CD4-positive, CD25-positive, alpha-beta regulatory T cell (primary cell): Measurements from ENCODE around the gene C5orf63. TPM values are rescaled to one million over a fixed set of nuclear protein-coding genes. Genes with fewer than 3 reads are reported as not detected.
"Not testable (repeated sequence)": the region's sequence is repeated elsewhere in the genome, so short reads cannot be mapped to it uniquely, and the experiment has no call there.

Experiments used
- ATAC-seq, 2 donors: fragments of 150-1000 bp; cut with Tn5 transposase; one replicate each; pipeline ENCODE4 v1.10.0; 2021; ENCODE audit warnings: low read depth in 2 of 2, moderate number of reproducible peaks in 2 of 2, moderate library complexity in 1 of 2
- DNase-seq, 3 donors: peaks; one replicate each; pipeline versions ENCODE4 v3.0.0 to v3.0.0-alpha.2; 2012 to 2022; ENCODE audit warnings: mixed read lengths in 1 of 3
- H3K27ac ChIP-seq: one replicate; pipeline ENCODE4 v1.7.0; 2013; ENCODE audit warnings: mild to moderate bottlenecking, low read length; ENCODE audit not compliant: insufficient read depth, poor library complexity, severe bottlenecking
- H3K27me3 ChIP-seq: one replicate; pipeline ENCODE4 v1.7.0; 2013; ENCODE audit warnings: low read length; ENCODE audit not compliant: control insufficient read depth, insufficient read depth
- H3K36me3 ChIP-seq: one replicate; pipeline ENCODE4 v1.7.0; 2013; ENCODE audit warnings: mild to moderate bottlenecking, low read length, moderate library complexity; ENCODE audit not compliant: control insufficient read depth, insufficient read depth
- H3K4me1 ChIP-seq: 2 replicates; pipeline ENCODE4 v1.7.0; 2013; ENCODE audit warnings: mild to moderate bottlenecking, low read length; ENCODE audit not compliant: insufficient read depth, control insufficient read depth, poor library complexity, severe bottlenecking
- H3K4me3 ChIP-seq: one replicate; pipeline ENCODE4 v1.7.0; 2013; ENCODE audit warnings: low read depth, mild to moderate bottlenecking, low read length, moderate library complexity
- H3K9me3 ChIP-seq, 2 experiments: 1 replicate in 1 of 2; 2 replicates in 1 of 2; pipeline ENCODE4 v1.7.0; 2013; ENCODE audit warnings: low read length in 2 of 2, mild to moderate bottlenecking in 1 of 2, moderate library complexity in 1 of 2; ENCODE audit not compliant: control insufficient read depth in 2 of 2
- H3K27ac Mint-ChIP-seq, 3 donors: one replicate each; pipeline ENCODE4 v1.8.0; 2020 to 2022; ENCODE audit warnings: mild to moderate bottlenecking in 3 of 3, mixed read lengths in 3 of 3, moderate library complexity in 2 of 3
- H3K27me3 Mint-ChIP-seq: one replicate; pipeline ENCODE4 v1.8.0; 2022; ENCODE audit warnings: mild to moderate bottlenecking, mixed read lengths
- H3K36me3 Mint-ChIP-seq: one replicate; pipeline ENCODE4 v1.8.0; 2020; ENCODE audit warnings: mixed read lengths
- H3K4me1 Mint-ChIP-seq, 4 donors: one replicate each; pipeline ENCODE4 v1.8.0; 2020 to 2022; ENCODE audit warnings: mixed read lengths in 4 of 4, mild to moderate bottlenecking in 1 of 4
- H3K4me3 Mint-ChIP-seq, 4 donors: one replicate each; pipeline ENCODE4 v1.8.0; 2020 to 2022; ENCODE audit warnings: mild to moderate bottlenecking in 4 of 4, mixed read lengths in 4 of 4, moderate library complexity in 3 of 4
- H3K9me3 Mint-ChIP-seq, 7 donors: one replicate each; pipeline ENCODE4 v1.8.0; 2020 to 2022; ENCODE audit warnings: mixed read lengths in 7 of 7, mild to moderate bottlenecking in 3 of 7, moderate library complexity in 2 of 7
- polyA plus RNA-seq, 4 donors: library from polyadenylated mRNA; unstranded; fragments of 300-500 nt; fragmentation: Illumina TruSeq; gene quantifications; one replicate each; pipeline ENCODE4 v1.2.3, GENCODE V29; 2021
- total RNA-seq: library from RNA; stranded (reverse); gene quantifications from one replicate; pipeline ENCODE4 v1.2.3, GENCODE V29; 2022

The C5orf63 gene
- total and polyA plus RNA-seq, 5 donors from 2014 or later, result 4.4 to 14.8 (median 7.7) TPM

- peak overlapping the region; percentile 45 to 85 (median 81) for H3K27ac Mint-ChIP-seq
- peak in 1 of 3 donors; percentile 17 for DNase-seq
- peak overlapping the region; percentile 93 to 98 (median 94) for H3K4me3 Mint-ChIP-seq
- peaks cover 0 to under 1% (median 0%) of the 10 kb centered on the region in 7 donors for H3K9me3 Mint-ChIP-seq
- Histone ChIP-seq H3K27ac (no peak overlapping the region), H3K27me3 (no peaks in the 10 kb centered on the region), H3K9me3 (no peaks in the 10 kb centered on the region), H3K36me3 (no peaks in the 10 kb centered on the region), H3K4me3 (peak overlapping the region; percentile 65), H3K4me1 (peaks cover 34% of the 10 kb centered on the region)
- no peak for ATAC-seq
- H3K27me3 Mint-ChIP-seq, result peaks cover 16% of the 10 kb centered on the region
- peaks cover 4% of the 10 kb centered on the region for H3K36me3 Mint-ChIP-seq
- peaks cover 14 to 55% (median 28%) of the 10 kb centered on the region in 4 donors for H3K4me1 Mint-ChIP-seq
Observed at GRCh38 chr5:127028822-127029457, 44.4 kb downstream of the C5orf63 start.

GRCh38 chr5:127027539-127027938 is 45.8 kb downstream of the C5orf63 start:
- Mint-ChIP-seq H3K27me3 (peaks cover 12% of the 10 kb centered on the region), H3K4me1 (peaks cover 14 to 62% (median 28%) of the 10 kb centered on the region in 4 donors), H3K27ac (no peak overlapping the region), H3K4me3 (peak overlapping the region in 3 of 4 donors; percentile 21 to 80 (median 77)), H3K9me3 (peaks cover 0 to 1% (median 0%) of the 10 kb centered on the region in 7 donors), H3K36me3 (peaks cover 5% of the 10 kb centered on the region)
- no peak for DNase-seq
- Histone ChIP-seq H3K4me1 (peaks cover 34% of the 10 kb centered on the region), H3K27ac (no peak overlapping the region), H3K27me3 (no peaks in the 10 kb centered on the region), H3K36me3 (no peaks in the 10 kb centered on the region), H3K4me3 (no peak overlapping the region), H3K9me3 (no peaks in the 10 kb centered on the region)
- ATAC-seq, result no peak

- ATAC-seq (no peak), DNase-seq (no peak)
- Histone ChIP-seq H3K27ac (no peak overlapping the region), H3K4me1 (peaks cover 28% of the 10 kb centered on the region), H3K36me3 (no peaks in the 10 kb centered on the region), H3K27me3 (no peaks in the 10 kb centered on the region), H3K4me3 (no peak overlapping the region), H3K9me3 (no peaks in the 10 kb centered on the region)
- peaks cover 12% of the 10 kb centered on the region for H3K27me3 Mint-ChIP-seq
- H3K9me3 Mint-ChIP-seq, result peaks cover 0 to 1% (median 0%) of the 10 kb centered on the region in 7 donors
- no peak overlapping the region for H3K27ac Mint-ChIP-seq
- H3K4me1 Mint-ChIP-seq, result peaks cover 14 to 65% (median 28%) of the 10 kb centered on the region in 4 donors
- H3K36me3 Mint-ChIP-seq, result peaks cover 9% of the 10 kb centered on the region
- peak overlapping the region in 1 of 4 donors; percentile 77 for H3K4me3 Mint-ChIP-seq
Observed at GRCh38 chr5:127026166-127026565, 47.1 kb downstream of the C5orf63 start.

DNA sequence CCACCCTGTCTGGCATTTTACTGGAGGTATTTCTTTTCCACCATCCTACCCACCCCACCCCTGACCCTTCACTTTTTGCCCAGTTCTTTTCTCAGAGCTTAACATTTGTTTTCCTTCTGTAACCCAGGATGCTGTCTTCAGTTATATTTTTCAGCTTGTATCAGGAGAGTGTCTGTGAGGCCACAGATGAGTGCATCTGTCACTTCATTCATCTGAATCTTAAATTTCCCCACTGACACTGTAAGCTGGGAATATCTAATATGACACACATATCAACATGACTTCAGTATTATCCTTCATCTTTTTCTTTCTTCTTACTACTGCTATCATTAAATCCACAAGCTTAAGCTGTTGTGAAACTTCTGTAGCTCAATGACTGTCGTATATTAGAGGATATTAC is 47.8 kb downstream of the C5orf63 start:
- H3K4me1 ChIP-seq, result peaks cover 22% of the 10 kb centered on the region

GRCh38 chr5:127024821-127025220 is 48.5 kb downstream of the C5orf63 start:
- peaks cover 14 to 68% (median 32%) of the 10 kb centered on the region in 4 donors for H3K4me1 Mint-ChIP-seq
- Histone ChIP-seq H3K4me3 (no peak overlapping the region), H3K27me3 (no peaks in the 10 kb centered on the region), H3K4me1 (peaks cover 20% of the 10 kb centered on the region), H3K9me3 (no peaks in the 10 kb centered on the region), H3K36me3 (no peaks in the 10 kb centered on the region), H3K27ac (no peak overlapping the region)
- H3K27me3 Mint-ChIP-seq, result peaks cover 12% of the 10 kb centered on the region
- H3K36me3 Mint-ChIP-seq, result peaks cover 9% of the 10 kb centered on the region
- DNase-seq, result no peak
- no peak overlapping the region for H3K4me3 Mint-ChIP-seq
- H3K27ac Mint-ChIP-seq, result no peak overlapping the region
- no peak for ATAC-seq
- peaks cover 0 to 1% (median 0%) of the 10 kb centered on the region in 7 donors for H3K9me3 Mint-ChIP-seq

More for the DNA sequence above, 47.8 kb downstream of the C5orf63 start:
- H3K27me3 ChIP-seq, result no peaks in the 10 kb centered on the region
- peaks cover 12% of the 10 kb centered on the region for H3K27me3 Mint-ChIP-seq
- peaks cover 9% of the 10 kb centered on the region for H3K36me3 Mint-ChIP-seq
- H3K9me3 Mint-ChIP-seq, result peaks cover 0 to 1% (median 0%) of the 10 kb centered on the region in 7 donors
- no peak overlapping the region for H3K27ac Mint-ChIP-seq
- ATAC-seq, result no peak
- peak overlapping the region in 1 of 4 donors; percentile 77 for H3K4me3 Mint-ChIP-seq
- no peak overlapping the region for H3K4me3 ChIP-seq
- no peaks in the 10 kb centered on the region for H3K9me3 ChIP-seq
- H3K4me1 Mint-ChIP-seq, result peaks cover 14 to 66% (median 29%) of the 10 kb centered on the region in 4 donors
- DNase-seq, result no peak
- no peaks in the 10 kb centered on the region for H3K36me3 ChIP-seq
- H3K27ac ChIP-seq, result no peak overlapping the region

GRCh38 chr5:127023552-127024191 is 49.6 kb downstream of the C5orf63 start:
- DNase-seq, H3K4me1 ChIP-seq, H3K27ac ChIP-seq, H3K27me3 ChIP-seq, H3K9me3 ChIP-seq, H3K9me3 Mint-ChIP-seq, H3K36me3 ChIP-seq, H3K27me3 Mint-ChIP-seq, H3K36me3 Mint-ChIP-seq, H3K4me3 Mint-ChIP-seq, H3K4me3 ChIP-seq, ATAC-seq: not testable (repeated sequence)
- Mint-ChIP-seq H3K4me1 (peaks cover 8 to 63% (median 28%) of the 10 kb centered on the region in 4 donors), H3K27ac (peak overlapping the region in 1 of 3 donors; percentile 28)

GRCh38 chr5:127022846-127023245 is 50.5 kb downstream of the C5orf63 start:
- H3K4me3 ChIP-seq, result no peak overlapping the region
- no peaks in the 10 kb centered on the region for H3K36me3 ChIP-seq
- H3K27ac ChIP-seq, result no peak overlapping the region
- H3K27me3 ChIP-seq, result no peaks in the 10 kb centered on the region
- Mint-ChIP-seq H3K4me3 (peak overlapping the region in 1 of 4 donors; percentile 3), H3K27me3 (no peaks in the 10 kb centered on the region), H3K36me3 (peaks cover 9% of the 10 kb centered on the region), H3K27ac (no peak overlapping the region), H3K9me3 (peaks cover 0 to 1% (median 0%) of the 10 kb centered on the region in 7 donors), H3K4me1 (peaks cover 7 to 55% (median 25%) of the 10 kb centered on the region in 4 donors)
- peaks cover 1% of the 10 kb centered on the region for H3K4me1 ChIP-seq
- ATAC-seq, result no peak
- H3K9me3 ChIP-seq, result no peaks in the 10 kb centered on the region
- no peak for DNase-seq
